Body of pancreas (tissue), 4 donors: ENCODE measurements around the gene TMEM271.

Experiments used
- CTCF ChIP-seq, 7 experiments: fragments of 450-650 bp in 4 of 7; fragments of 200-600 bp in 3 of 7; sonication (generic) in 3 of 7; IDR thresholded peaks; one replicate each; pipeline ENCODE4 v1.5.1; 2016 to 2019; ENCODE audit warnings: antibody characterized with exemption in 7 of 7
- POLR2A ChIP-seq, 3 donors: fragments of 450-650 bp; IDR thresholded peaks; one replicate each; pipeline ENCODE4 v1.6.1; 2016; ENCODE audit warnings: antibody characterized with exemption in 3 of 3, mild to moderate bottlenecking in 2 of 3

- no peak for TF ChIP-seq CTCF (IDR thresholded peaks at IDR 0.05)
- no peak for TF ChIP-seq POLR2A (IDR thresholded peaks at IDR 0.05)
Observed at GRCh38 chr4:616091-616490, 40.0 kb upstream of the TMEM271 start.
